Ishikawa (cell line): ENCODE measurements around the gene E2F3.

ENCODE experiments used
- EGR1 ChIP-seq: IDR thresholded peaks from 2 replicates; pipeline ENCODE4 v1.6.1; 2012
- EP300 ChIP-seq: IDR thresholded peaks from 2 replicates; pipeline ENCODE4 v1.6.1; 2012; ENCODE audit warnings: borderline replicate concordance
- USF1 ChIP-seq: IDR thresholded peaks from 2 replicates; pipeline ENCODE4 v1.6.1; 2012
- YY1 ChIP-seq: IDR thresholded peaks from 2 replicates; pipeline ENCODE4 v1.6.1; 2012; ENCODE audit warnings: low read depth
- TF ChIP-seq, protein P1 (sequence below): IDR thresholded peaks from 2 replicates; pipeline ENCODE4 v1.6.1; 2012

DNA sequence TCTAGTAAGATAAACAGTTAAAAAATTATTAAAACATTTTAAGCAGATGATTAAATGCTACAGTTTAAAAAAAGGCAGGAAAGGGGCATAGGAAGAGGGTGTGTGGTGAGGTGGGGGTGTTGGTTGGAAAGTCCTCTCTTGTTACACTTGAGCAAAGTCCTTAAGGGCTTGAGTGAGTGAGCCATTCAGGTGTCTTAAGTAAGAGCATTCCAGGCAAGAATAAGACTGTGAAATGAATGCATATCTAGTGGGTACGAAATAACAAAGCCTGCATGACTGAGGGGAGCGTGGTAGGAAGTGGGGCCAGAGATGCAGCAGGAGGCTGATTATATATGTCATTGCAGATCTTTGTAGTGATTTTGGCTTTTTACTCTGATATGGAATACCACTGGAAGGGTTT is 137.7 kb downstream of the E2F3 start:
- TF ChIP-seq, protein P1, sequence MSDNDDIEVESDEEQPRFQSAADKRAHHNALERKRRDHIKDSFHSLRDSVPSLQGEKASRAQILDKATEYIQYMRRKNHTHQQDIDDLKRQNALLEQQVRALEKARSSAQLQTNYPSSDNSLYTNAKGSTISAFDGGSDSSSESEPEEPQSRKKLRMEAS = no peak
- TF ChIP-seq EGR1 (no peak), EP300 (no peak), USF1 (no peak), YY1 (no peak)
